RWPE2 (cell line): ENCODE measurements around the gene ZNF292.

Source experiments
- ATAC-seq: fragments of 200-7000 bp; cut with Tn5 transposase; 3 replicates; pipeline ENCODE4 v1.9.1; 2021; ENCODE audit warnings: low read depth
- DNase-seq: peaks from one replicate; pipeline ENCODE4 v3.0.0-alpha.2; 2020; ENCODE audit warnings: low spot score
- H3K27ac ChIP-seq: fragments of 450-650 bp; 2 replicates; pipeline ENCODE4 v1.5.1; 2017; ENCODE audit warnings: mild to moderate bottlenecking; ENCODE audit not compliant: poor library complexity, severe bottlenecking
- H3K27me3 ChIP-seq: fragments of 250-450 bp; sonication (Bioruptor Pico); 2 replicates; pipeline ENCODE4 v1.5.1; 2021; ENCODE audit warnings: mild to moderate bottlenecking, moderate library complexity; ENCODE audit not compliant: insufficient read depth, poor library complexity, severe bottlenecking
- H3K36me3 ChIP-seq: fragments of 250-450 bp; sonication (Bioruptor Pico); 2 replicates; pipeline ENCODE4 v1.5.1; 2020; ENCODE audit warnings: low read depth, mild to moderate bottlenecking, moderate library complexity
- H3K4me1 ChIP-seq: fragments of 250-450 bp; sonication (Bioruptor Pico); 2 replicates; pipeline ENCODE4 v1.5.1; 2021; ENCODE audit warnings: mild to moderate bottlenecking, moderate library complexity; ENCODE audit not compliant: insufficient read depth, poor library complexity, severe bottlenecking
- H3K4me3 ChIP-seq: fragments of 250-450 bp; sonication (Bioruptor Pico); 2 replicates; pipeline ENCODE4 v1.5.1; 2021; ENCODE audit warnings: mild to moderate bottlenecking, moderate library complexity; ENCODE audit not compliant: severe bottlenecking
- H3K9me3 ChIP-seq: fragments of 250-450 bp; sonication (Bioruptor Pico); 2 replicates; pipeline ENCODE4 v1.5.1; 2021; ENCODE audit warnings: mild to moderate bottlenecking, moderate library complexity; ENCODE audit not compliant: severe bottlenecking
- CTCF ChIP-seq: fragments of 450-650 bp; IDR thresholded peaks from one replicate; pipeline ENCODE4 v1.5.1; 2017; ENCODE audit warnings: mild to moderate bottlenecking, moderate library complexity; ENCODE audit not compliant: poor library complexity, severe bottlenecking

ZNF292 gene

GRCh38 chr6:87241304-87241703 is 85.9 kb downstream of the ZNF292 start:
- Histone ChIP-seq H3K4me1 (no peaks in the 10 kb centered on the region), H3K36me3 (peaks cover 62% of the 10 kb centered on the region), H3K4me3 (no peak overlapping the region), H3K9me3 (no peaks in the 10 kb centered on the region), H3K27ac (no peak overlapping the region), H3K27me3 (no peaks in the 10 kb centered on the region)
- TF ChIP-seq CTCF = no peak
- ATAC-seq = no peak
- no peak for DNase-seq

GRCh38 chr6:87242311-87242710 is 86.9 kb downstream of the ZNF292 start:
- Histone ChIP-seq H3K27me3 (no peaks in the 10 kb centered on the region), H3K9me3 (no peaks in the 10 kb centered on the region), H3K4me1 (no peaks in the 10 kb centered on the region), H3K4me3 (no peak overlapping the region), H3K27ac (no peak overlapping the region), H3K36me3 (peaks cover 67% of the 10 kb centered on the region)
- no peak for TF ChIP-seq CTCF
- ATAC-seq = no peak
- no peak for DNase-seq

GRCh38 chr6:87243812-87244211 is 88.4 kb downstream of the ZNF292 start:
- no peak overlapping the region for H3K4me3 ChIP-seq
- TF ChIP-seq CTCF = no peak
- ATAC-seq = no peak
- no peak for DNase-seq
- H3K4me1 ChIP-seq = no peaks in the 10 kb centered on the region
- peaks cover 73% of the 10 kb centered on the region for H3K36me3 ChIP-seq
- no peaks in the 10 kb centered on the region for H3K9me3 ChIP-seq
- no peaks in the 10 kb centered on the region for H3K27me3 ChIP-seq
- no peak overlapping the region for H3K27ac ChIP-seq

- TF ChIP-seq CTCF = no peak
- Histone ChIP-seq H3K36me3 (peaks cover 78% of the 10 kb centered on the region), H3K27ac (no peak overlapping the region), H3K27me3 (no peaks in the 10 kb centered on the region), H3K4me1 (no peaks in the 10 kb centered on the region), H3K4me3 (no peak overlapping the region), H3K9me3 (no peaks in the 10 kb centered on the region)
- DNase-seq (no peak), ATAC-seq (no peak)
Observed at GRCh38 chr6:87244380-87244779, 89.0 kb downstream of the ZNF292 start.

GRCh38 chr6:87250019-87250418 is 94.7 kb downstream of the ZNF292 start:
- ATAC-seq (no peak), DNase-seq (no peak)
- no peak overlapping the region for H3K27ac ChIP-seq
- peaks cover 2% of the 10 kb centered on the region for H3K9me3 ChIP-seq
- H3K36me3 ChIP-seq = peaks cover 79% of the 10 kb centered on the region
- no peaks in the 10 kb centered on the region for H3K4me1 ChIP-seq
- no peak overlapping the region for H3K4me3 ChIP-seq
- TF ChIP-seq CTCF = no peak
- no peaks in the 10 kb centered on the region for H3K27me3 ChIP-seq
